ENCODE measurements around the gene MYEOV. TPM values are rescaled to one million over a fixed set of nuclear protein-coding genes. Genes with fewer than 3 reads are reported as not detected.

The MYEOV gene
- total and polyA plus RNA-seq, 4 donors = 0.37 to 0.82 (median 0.64) TPM

GRCh38 chr11:69277074-69277809 lies 16.7 kb upstream of the MYEOV start:
- Histone ChIP-seq H3K9me3 (ENCODE audit: control insufficient read depth in 4 of 4, insufficient read depth in 3 of 4, low read length in 3 of 4) (peaks cover 0 to 4% (median under 1%) of the 10 kb centered on the region in 4 donors), H3K27me3 (ENCODE audit: control insufficient read depth in 3 of 3, insufficient read depth in 3 of 3, low read length in 2 of 3) (no peaks in the 10 kb centered on the region), H3K27ac (ENCODE audit: low read depth in 1 of 2, low read length in 1 of 2) (no peak overlapping the region), H3K9ac (ENCODE audit: insufficient read depth in 1 of 2, low read length in 2 of 2) (no peak overlapping the region), H3K36me3 (ENCODE audit: control insufficient read depth in 4 of 4, insufficient read depth in 4 of 4, low read length in 4 of 4) (no peaks in the 10 kb centered on the region), H3K4me3 (no peak overlapping the region), H3K4me1 (ENCODE audit: control insufficient read depth in 5 of 5, insufficient read depth in 5 of 5, low read length in 5 of 5) (peaks cover 0 to 16% (median 10%) of the 10 kb centered on the region in 5 donors)
- DNase-seq (no peak), ATAC-seq (ENCODE audit: insufficient read depth, low FRiP score) (no peak)
- no peak for TF ChIP-seq CTCF (IDR thresholded peaks at IDR 0.05; ENCODE audit: control extremely low read depth, extremely low read depth)
- 51 to 58% methylated on average over 12 of the region's 12 CpGs for WGBS, 2 donors

GRCh38 chr11:69278091-69278867 lies 15.7 kb upstream of the MYEOV start:
- H3K4me1 ChIP-seq (ENCODE audit: control insufficient read depth in 5 of 5, insufficient read depth in 5 of 5, low read length in 5 of 5) = peaks cover 0 to 16% (median 10%) of the 10 kb centered on the region in 5 donors
- no peak for ATAC-seq (ENCODE audit: insufficient read depth, low FRiP score)
- no peak overlapping the region for H3K9ac ChIP-seq (ENCODE audit: insufficient read depth in 1 of 2, low read length in 2 of 2)
- no peaks in the 10 kb centered on the region for H3K27me3 ChIP-seq (ENCODE audit: control insufficient read depth in 3 of 3, insufficient read depth in 3 of 3, low read length in 2 of 3)
- WGBS, 2 donors = 64 to 85% methylated on average over 12 of the region's 12 CpGs
- peaks cover 0 to 4% (median 2%) of the 10 kb centered on the region in 4 donors for H3K9me3 ChIP-seq (ENCODE audit: control insufficient read depth in 4 of 4, insufficient read depth in 3 of 4, low read length in 3 of 4)
- H3K27ac ChIP-seq (ENCODE audit: low read depth in 1 of 2, low read length in 1 of 2) = peak overlapping the region in 1 of 2 donors; percentile 29
- no peak overlapping the region for H3K4me3 ChIP-seq
- DNase-seq = peak; percentile 42 to 70 (median 52)
- H3K36me3 ChIP-seq (ENCODE audit: control insufficient read depth in 4 of 4, insufficient read depth in 4 of 4, low read length in 4 of 4) = no peaks in the 10 kb centered on the region
- no peak for TF ChIP-seq CTCF (IDR thresholded peaks at IDR 0.05; ENCODE audit: control extremely low read depth, extremely low read depth)

GRCh38 chr11:69280451-69280850 lies 13.5 kb upstream of the MYEOV start:
- H3K27me3 ChIP-seq (ENCODE audit: control insufficient read depth in 3 of 3, insufficient read depth in 3 of 3, low read length in 2 of 3) = no peaks in the 10 kb centered on the region
- no peaks in the 10 kb centered on the region for H3K36me3 ChIP-seq (ENCODE audit: control insufficient read depth in 4 of 4, insufficient read depth in 4 of 4, low read length in 4 of 4)
- H3K4me1 ChIP-seq (ENCODE audit: control insufficient read depth in 5 of 5, insufficient read depth in 5 of 5, low read length in 5 of 5) = peaks cover 0 to 13% (median 6%) of the 10 kb centered on the region in 5 donors
- H3K9ac ChIP-seq (ENCODE audit: insufficient read depth in 1 of 2, low read length in 2 of 2) = no peak overlapping the region
- no peak for ATAC-seq (ENCODE audit: insufficient read depth, low FRiP score)
- H3K4me3 ChIP-seq = no peak overlapping the region
- no peak for DNase-seq
- WGBS, 2 donors = 86 to 97% methylated on average over 2 of the region's 2 CpGs
- H3K27ac ChIP-seq (ENCODE audit: low read depth in 1 of 2, low read length in 1 of 2) = no peak overlapping the region
- TF ChIP-seq CTCF (IDR thresholded peaks at IDR 0.05; ENCODE audit: control extremely low read depth, extremely low read depth) = no peak
- peaks cover 0 to 4% (median 2%) of the 10 kb centered on the region in 4 donors for H3K9me3 ChIP-seq (ENCODE audit: control insufficient read depth in 4 of 4, insufficient read depth in 3 of 4, low read length in 3 of 4)

All from lung (tissue), 12 donors.